Measurements from ENCODE around the gene CNTNAP5.

Gene CNTNAP5

DNA sequence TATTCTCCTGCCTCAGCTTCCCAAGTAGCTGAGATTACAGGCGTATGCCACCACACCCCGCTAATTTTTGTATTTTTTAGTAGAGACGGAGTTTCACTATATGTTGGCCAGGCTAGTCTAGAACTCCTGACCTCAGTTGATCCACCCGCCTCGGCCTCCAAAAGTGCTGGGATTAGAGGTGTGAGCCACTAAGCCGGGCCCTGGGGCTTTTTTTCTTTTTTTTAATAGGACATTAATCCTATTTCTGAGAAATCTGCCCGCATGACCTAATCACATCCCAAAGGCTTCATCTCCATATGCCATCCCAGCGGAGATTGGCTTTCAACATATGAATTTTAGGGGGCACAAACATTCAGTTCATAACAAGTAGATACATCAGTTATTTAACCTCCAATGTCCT lies 128.6 kb downstream of the CNTNAP5 start:
- DNase-seq (ENCODE audit: low read depth in 2 of 2) = no peak

DNA sequence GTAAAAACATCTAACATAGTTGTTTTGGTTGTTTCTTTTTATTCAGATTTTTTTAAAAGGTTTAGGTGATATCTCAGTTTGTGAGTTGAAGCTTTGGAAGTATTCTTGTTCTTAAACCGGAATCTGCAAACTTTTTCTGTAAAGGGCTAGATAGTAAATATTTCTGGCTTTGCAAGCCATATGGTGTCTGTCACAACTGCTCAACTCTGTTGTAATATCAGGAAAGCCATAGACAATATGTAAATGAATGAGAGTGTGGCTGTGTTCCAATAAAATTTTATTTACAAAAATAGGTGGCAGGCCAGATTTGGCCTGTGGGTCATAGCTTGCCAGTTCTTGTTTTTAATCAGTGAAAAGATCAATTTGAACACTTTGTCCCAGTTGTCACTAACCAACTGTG lies 134.1 kb downstream of the CNTNAP5 start:
- no peak for DNase-seq (ENCODE audit: low read depth in 2 of 2)

DNA sequence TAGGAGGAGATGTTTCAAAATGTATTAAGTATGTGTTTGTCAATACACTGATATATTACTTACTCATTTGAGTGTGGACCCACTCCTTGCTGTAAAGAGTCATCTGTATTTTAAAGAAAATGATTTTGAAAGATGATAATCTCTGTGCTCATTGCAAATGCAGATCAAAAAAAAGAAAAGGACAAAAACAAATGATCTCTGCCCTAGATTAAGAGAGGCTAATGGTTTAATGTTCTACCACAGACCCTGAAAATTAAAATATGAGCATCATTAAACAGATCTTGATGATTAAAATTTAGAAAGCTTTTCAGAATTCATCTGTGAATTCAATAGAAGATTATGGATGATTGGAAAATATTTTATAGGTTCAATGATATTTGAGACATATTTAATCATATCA lies 136.5 kb downstream of the CNTNAP5 start:
- DNase-seq (ENCODE audit: low read depth in 2 of 2) = no peak

DNA sequence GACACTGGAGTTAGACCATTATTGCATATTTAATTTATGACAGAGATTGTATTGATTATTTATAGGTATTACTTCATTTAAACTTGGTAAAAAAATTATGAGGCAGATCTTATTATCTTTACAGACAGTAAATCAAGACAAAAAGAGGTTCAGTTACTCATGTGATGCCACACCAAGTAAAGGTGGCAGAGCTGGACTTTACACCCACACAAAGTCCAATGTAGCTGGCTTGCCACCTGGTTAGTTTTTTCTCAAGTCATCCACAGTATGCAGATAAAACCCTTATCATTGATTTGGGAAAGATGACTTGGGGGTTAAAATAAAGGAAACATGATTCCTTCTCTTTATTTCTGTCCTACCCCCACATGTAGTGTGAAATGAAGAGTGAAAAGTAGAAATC lies 137.2 kb downstream of the CNTNAP5 start:
- no peak for DNase-seq (ENCODE audit: low read depth in 2 of 2)

DNA sequence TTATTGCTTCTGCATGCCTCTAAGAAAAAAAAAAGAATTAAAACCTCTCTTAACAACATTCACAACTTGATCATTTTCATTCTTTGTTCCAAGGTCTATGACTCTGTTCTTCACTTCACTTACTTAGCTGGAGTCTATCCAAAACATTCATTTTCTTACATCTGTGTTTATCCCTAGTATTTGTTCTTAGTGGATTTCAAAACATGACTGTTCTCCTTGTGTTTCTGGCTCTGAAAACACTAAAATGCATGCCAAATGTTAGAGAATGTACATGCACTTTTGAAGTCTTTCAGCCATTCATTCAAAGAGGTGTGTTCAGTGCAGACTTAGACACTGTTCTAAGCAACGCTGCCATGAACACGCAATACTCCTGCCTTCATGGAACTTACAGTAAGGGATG lies 138.8 kb downstream of the CNTNAP5 start:
- no peak for DNase-seq (ENCODE audit: low read depth in 2 of 2)

DNA sequence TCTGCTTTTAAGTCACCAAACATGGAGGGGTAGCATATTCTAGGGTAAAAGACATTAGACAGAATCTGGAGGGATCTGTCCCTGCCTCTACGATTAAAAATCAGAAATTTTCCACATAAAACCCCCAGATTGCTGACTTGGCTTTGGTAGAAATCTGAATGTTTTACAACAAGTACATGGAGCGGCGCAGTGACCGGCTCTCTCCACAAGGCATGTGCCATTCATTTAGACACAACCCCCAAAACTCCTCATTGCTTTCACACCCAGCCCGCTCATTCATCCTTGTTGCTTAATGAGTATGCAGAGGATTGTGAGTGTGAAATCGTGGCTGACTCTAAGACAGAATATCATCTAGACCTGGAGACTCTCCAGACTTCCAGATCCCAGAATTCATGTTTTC lies 140.6 kb downstream of the CNTNAP5 start:
- no peak for DNase-seq (ENCODE audit: low read depth in 2 of 2)

DNA sequence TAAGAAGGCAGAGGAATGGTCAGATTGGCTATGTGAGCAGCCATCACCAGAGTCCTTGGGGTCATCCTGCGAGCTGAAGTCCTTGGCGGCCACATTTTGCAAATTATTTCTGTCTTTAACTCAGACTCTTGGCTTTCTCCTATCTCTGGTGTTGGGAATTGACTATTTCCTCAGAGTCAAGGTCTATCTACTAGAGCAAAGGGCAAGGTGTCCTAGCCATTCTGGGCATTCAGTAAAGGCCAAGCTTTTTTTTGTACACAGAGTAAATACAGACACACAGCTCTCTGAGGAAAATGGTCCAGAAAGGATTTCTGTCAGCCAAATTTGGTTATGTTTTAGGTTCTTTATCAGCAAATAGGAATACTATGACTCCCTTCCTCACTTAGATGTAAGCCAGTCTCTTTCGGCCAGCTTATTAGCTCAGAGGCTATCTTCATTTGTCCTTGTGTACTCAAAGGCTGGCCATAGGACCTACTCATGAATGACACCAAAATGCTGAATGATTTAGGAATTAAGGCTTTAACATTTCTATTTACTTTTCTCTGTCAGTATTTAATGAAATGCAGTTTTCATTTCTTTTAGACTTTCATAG lies 146.5 kb downstream of the CNTNAP5 start:
- no peak for DNase-seq (ENCODE audit: low read depth in 2 of 2)

DNA sequence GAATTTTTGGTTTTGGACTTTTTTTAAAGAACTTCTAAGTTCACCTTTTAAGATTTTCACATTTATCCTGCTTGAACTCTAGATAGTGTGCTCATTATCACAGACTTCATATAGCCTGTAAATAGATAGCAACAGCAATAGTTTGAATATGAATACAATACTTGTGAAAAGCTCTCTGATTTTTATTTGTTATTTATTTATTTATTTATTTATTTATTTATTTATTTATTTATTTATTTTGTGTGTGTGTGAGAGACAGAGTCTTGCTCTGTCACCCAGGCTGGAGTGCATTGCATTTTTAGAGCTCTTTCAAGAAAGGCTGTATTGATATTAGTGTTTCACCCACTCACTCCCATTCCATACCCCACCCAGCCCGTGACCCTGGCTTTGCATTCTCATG lies 153.6 kb downstream of the CNTNAP5 start:
- DNase-seq (ENCODE audit: low read depth in 2 of 2) = no peak

DNA sequence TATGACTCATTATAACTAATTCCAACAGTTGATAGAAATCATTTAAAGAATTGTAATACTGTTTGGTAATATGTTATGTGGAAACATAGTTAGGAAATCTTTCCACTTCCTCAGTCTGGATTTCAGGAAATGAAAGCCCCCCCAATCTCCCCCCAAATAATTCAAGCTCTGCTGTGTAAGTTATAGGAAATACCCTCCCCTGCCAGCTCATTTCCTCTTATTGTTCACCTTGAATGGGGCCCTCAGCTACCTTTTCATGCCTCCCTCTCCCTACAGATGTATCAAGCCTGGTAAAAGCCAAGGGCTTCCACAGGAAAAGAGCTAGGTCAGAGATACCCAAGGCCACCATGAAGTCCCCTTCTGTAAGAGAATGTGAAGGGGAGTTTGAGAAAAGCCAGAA lies 155.5 kb downstream of the CNTNAP5 start:
- DNase-seq (ENCODE audit: low read depth in 2 of 2) = no peak

DNA sequence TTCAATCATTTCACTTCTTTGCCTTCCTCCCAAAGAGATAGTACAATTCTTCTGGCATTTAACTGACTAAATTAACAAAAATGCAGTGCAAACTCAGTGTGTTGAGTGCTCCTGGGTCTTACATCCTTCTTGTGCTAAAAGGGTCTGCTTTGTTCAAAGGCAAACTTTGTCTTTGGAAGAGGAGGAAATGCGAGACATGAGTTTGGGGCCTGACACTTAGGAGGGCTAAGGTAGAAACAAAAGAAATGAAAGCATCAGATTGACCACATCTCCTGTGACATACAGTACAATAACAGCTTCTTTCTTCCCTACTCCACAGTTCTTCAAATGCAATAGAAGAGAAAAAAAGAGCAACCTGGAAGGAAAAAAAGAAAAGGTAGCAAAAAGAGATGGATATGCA lies 161.7 kb downstream of the CNTNAP5 start:
- no peak for DNase-seq (ENCODE audit: low read depth in 2 of 2)

DNA sequence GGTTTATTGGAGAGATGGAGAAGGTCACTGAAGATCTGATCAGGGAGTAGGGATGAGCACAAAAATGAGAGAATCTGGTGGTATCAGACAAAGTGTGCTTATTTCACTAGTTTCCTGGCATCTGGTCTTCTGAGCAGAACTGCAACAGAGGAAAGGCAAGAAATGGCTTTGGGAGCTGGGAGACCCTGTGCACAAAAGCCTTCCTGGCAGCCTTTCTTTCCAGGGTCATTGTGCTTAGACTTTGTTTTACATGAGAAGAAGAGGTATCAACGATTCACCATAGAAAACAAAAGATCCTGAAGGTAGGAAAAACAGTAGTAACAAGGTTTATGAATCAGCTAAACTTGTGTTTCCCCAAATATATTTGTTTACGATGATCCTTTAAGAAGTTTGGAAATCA lies 162.9 kb downstream of the CNTNAP5 start:
- no peak for DNase-seq (ENCODE audit: low read depth in 2 of 2)

DNA sequence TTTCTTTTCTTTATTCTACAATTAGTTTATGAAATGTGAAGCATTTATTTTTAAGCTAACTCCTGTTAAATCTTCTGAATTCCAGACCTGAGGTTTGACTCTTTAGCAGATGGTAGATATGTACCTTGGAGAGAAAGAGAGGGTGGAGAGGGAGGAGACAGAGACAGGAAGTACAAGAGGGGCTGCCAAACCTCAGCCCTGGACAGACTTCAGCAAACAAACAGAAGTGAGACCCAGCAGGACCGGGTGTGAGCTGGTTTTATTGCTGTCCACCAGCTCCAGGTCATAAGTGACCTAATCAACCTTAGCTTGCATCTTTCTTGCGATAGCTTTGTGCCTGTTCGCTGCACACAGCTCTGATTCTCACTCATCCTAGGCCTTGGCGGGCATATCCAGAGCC lies 168.6 kb downstream of the CNTNAP5 start:
- DNase-seq (ENCODE audit: low read depth in 2 of 2) = no peak

DNA sequence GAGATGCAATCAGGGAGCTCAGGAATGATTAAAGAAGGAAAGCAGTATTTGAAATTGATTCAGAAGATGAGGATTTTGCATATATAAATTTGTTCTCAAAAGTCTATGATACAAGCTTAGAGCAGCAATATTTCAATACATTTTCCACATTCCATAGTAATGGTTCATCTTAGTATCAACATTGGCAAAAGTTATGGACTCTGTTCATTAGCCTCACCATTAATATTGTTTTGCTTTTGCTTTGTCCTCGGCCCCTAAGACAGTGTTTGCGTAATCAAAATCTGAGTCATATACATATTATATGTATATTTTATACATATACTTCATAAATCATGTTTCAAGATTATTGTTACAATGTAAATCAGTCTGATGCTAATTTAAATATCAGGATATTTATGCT lies 176.6 kb downstream of the CNTNAP5 start:
- DNase-seq (ENCODE audit: low read depth in 2 of 2) = no peak

DNA sequence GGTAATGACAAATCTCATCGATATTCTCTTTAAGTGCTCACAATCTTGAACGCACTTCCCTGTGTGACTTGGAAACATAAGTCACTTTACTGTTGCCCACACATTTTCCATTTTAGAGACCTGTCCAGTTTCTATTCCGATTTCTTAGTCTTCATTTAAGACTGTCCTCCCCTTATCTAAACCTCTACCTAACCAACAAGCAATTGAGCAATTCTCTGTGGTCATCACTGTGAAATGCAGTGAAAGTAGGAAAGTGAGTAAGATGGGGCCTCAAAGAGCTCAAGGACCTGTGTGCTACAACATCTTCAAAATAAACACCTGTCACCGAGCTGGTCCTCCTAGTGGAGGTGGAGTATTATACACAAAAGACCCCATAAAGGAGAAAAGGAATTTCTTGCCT lies 184.4 kb downstream of the CNTNAP5 start:
- DNase-seq (ENCODE audit: low read depth in 2 of 2) = no peak

DNA sequence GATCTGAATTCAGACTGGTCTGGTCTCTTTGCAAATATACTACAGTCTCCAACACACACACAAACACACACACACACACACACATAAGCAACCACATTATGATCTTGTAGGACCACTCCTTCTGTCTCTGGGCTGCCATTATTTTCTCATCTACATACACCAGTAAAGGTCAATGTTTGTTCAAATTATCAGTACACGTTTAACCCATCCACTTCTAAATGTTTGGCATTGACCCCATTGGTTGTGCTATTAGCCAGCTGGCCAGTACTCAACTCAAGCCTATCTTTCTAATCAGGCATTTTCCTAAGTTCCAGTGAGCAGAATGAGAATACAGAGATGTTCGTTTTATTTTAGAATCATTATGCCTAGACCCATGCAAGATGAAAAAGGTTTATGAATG lies 186.4 kb downstream of the CNTNAP5 start:
- no peak for DNase-seq (ENCODE audit: low read depth in 2 of 2)

DNA sequence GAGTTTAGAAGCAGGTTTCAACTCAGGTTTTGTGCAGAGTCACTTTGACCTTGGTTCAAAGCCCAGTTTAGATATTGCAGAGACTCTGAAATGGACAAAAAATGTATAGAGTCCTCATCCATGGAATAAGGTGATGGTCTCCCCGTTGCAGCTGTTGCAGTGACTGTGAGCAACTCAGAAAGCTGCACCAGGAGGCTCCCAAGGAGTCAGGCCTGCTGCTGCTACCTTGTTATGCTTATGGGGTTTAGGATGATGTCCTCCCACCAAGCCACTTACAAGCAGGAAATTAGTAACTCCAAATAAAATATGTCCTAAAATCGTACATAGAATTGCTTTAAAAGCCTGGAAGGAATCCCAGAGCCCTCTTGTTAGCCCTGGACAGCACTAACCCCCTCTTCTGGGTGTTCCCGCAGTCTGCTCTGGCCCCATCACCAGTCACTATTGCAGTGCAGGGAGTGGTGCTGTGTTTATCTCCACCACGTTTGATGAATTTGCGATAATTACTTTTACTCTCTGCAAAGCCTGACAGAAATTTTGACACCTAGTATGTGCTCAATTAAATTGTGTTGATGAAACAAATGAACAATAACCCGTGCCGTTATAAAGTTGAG lies 189.0 kb downstream of the CNTNAP5 start:
- DNase-seq (ENCODE audit: low read depth in 2 of 2) = no peak

DNA sequence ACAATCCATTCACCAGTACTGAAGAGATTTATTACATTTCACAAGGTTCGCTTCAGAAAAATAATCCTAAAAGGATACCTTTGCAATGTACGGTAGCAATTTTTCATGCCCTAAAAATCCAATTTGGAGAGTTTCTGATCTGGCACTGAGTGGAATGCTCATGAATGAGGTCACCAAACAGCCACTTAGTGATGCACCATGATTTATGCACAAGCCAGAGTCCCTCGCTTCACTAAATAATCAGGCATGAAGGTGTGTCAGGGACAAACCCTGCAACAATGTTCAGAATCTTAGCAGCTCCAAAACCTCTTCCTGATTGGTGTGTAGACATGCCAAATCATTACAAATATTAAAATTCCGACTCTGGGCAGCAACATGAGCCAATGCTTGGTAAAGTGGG lies 221.1 kb downstream of the CNTNAP5 start:
- DNase-seq (ENCODE audit: low read depth in 2 of 2) = no peak

DNA sequence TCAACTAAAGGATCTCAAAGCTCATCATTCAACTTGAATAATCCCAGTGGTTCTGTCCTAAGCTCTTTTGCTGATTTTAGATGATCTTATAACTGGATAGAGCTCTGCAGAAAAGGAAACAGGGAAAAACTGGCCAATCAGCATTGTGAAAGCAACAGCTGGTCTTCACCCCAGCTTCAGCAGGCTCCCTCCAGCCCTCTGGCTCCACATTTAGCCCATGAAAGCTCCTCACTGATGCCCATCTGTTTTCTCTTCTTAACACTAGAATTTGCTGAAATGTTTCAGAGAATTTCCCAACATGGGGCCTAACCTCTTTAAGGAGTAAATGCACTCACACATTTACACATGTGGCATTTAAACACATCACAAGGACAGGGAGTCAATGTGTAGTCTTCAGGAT lies 223.3 kb downstream of the CNTNAP5 start:
- no peak for DNase-seq (ENCODE audit: low read depth in 2 of 2)

DNA sequence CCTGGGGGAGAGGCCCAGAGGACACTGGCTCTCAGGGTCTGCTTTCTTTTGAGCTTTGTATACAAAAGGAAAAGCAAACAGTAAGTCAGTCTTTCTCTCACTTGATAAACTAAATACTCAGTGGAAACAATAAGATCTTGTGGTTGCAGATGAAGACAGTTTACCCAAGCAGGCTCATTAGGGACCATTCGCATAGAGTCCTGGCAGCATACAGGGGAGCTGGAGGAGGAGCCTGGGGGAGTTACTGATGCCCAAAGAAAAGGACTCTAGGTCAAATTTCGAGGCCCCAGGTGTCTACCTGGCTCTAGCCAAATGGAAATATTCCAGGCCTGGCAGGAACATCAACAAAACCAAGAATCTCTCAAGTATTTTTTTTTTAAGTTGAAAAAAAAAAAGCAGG lies 225.3 kb downstream of the CNTNAP5 start:
- DNase-seq (ENCODE audit: low read depth in 2 of 2) = no peak

DNA sequence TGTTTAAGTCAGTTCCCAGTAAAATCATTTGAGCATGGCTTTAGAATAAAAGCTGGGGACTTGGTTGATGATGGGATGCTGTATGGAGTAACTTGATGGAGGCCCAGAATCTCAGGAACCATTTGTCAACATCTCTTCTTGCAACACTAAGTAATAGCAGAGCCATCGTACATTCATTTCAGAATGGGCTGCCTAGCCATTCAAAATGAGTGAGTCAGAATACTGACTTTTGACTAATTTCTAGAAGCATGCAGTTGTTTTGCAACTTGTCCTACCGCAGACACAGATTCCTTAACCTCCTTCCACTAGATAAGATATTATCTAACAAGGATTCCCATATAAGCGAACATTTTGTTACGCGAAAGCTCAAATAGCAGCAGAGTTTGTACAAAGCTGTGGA lies 229.5 kb downstream of the CNTNAP5 start:
- DNase-seq (ENCODE audit: low read depth in 2 of 2) = no peak

DNA sequence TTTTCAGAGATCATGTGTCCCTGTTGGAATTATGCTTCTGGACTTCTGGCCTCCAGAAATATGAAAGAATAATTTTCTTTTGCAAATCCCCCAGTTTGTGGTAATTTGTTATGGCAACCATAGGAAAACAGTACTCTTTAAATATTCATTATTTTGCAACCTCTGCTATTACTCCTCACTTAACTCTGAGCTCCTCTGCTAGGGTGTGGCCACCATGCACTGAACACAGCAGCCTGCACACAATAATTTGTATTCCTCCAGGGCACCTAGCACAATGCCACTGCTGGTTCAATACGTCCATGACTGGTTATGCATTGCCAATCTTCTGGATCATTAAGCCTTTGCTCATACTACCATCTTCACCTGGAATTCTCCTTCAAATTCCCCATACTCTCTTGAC lies 232.0 kb downstream of the CNTNAP5 start:
- no peak for DNase-seq (ENCODE audit: low read depth in 2 of 2)

DNA sequence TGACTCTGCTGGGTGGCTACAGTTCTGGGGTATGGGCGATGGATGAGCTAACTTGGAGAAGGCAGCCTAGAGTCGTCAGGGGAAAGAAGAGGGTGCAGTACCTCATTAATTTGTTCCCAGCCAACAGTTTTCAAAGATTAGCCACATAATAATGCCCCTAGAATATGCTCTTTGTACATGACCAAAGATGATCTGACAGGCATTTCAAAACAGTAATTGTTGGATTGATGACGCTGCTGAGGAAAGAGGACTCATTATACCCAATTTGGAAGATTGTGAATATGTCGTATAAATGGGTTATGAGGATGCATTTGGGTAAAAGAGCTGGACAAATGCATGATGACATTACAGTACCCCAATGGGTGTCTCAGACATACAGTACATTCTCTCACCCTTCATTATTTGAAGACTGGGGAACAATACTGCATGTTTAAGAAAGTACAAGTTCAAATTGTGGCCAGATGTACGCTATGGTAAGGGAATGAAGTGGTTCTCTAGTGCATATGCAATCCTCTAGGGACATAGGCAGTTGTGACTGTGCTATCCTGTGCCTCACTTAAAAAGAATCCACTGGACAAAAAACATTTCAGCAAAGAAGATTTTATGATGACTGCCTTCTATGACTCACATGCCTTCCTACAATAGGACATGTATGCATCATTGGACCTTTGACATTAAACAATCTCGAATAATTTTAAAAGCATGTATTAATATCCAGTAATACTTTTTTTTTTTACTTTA lies 233.2 kb downstream of the CNTNAP5 start:
- no peak for DNase-seq (ENCODE audit: low read depth in 2 of 2)

DNA sequence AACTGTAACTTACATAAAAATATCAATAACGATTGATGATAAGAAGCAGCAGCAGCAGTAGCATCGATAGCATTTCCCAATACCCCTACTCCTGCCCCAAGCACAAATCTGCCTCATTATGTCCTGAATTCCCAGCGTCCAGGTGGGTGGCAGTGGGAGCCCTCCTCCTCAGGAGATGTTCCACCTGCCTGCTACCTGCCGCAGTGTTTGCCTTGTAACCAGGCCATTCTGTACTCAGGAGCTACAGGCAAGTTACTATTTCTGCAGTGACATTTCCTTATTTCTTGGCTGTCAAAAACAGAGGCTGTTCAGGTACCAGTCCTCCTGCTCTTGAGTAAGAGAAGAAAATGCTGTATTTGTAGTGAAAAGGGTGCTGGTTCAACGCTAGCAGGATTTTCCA lies 236.4 kb downstream of the CNTNAP5 start:
- DNase-seq (ENCODE audit: low read depth in 2 of 2) = no peak

Measured in stimulated activated CD4-positive, alpha-beta T cell treated with anti-CD3 and anti-CD28 coated beads, Interleukin-12 subunit alpha, Interleukin-12 subunit beta, amount 100 ng/mL, for 24 hours (primary cell).